Activated T-helper 1 cell treated with Interleukin-2 at 50 U/mL for 16 hours (primary cell): ENCODE data around the gene ORC6.

Experiments used
- DNase-seq: peaks from one replicate; pipeline ENCODE4 v3.0.0-alpha.2; 2020; ENCODE audit warnings: low read depth

Gene ORC6

GRCh38 chr16:46731691-46732555, 42.5 kb downstream of the ORC6 start:
- no peak for DNase-seq

- DNase-seq = no peak
Measured at GRCh38 chr16:46732561-46732960, 43.1 kb downstream of the ORC6 start.

- no peak for DNase-seq
Measured at GRCh38 chr16:46733319-46733830, 43.9 kb downstream of the ORC6 start.

GRCh38 chr16:46736695-46737094, 47.2 kb downstream of the ORC6 start:
- no peak for DNase-seq

- DNase-seq = no peak
Measured at GRCh38 chr16:46737621-46738214, 48.3 kb downstream of the ORC6 start.

GRCh38 chr16:46739934-46740333, 50.5 kb downstream of the ORC6 start:
- DNase-seq = no peak

GRCh38 chr16:46743232-46743719, 53.8 kb downstream of the ORC6 start:
- no peak for DNase-seq

- no peak for DNase-seq
Measured at GRCh38 chr16:46745617-46746016, 56.2 kb downstream of the ORC6 start.

GRCh38 chr16:46746821-46747776, 57.6 kb downstream of the ORC6 start:
- no peak for DNase-seq
